ENCODE results near the gene CHI3L2.

GRCh38 chr1:111192658-111193519, 34.6 kb upstream of the CHI3L2 start:
- no peak for TF ChIP-seq CTCF (conservative IDR thresholded peaks at IDR 0.05)
- TF ChIP-seq EZH2 (IDR thresholded peaks at IDR 0.05; ENCODE audit: low read depth), result no peak

Data from PC-9 (cell line).